GM23338 (cell line): Measurements from ENCODE around the gene CTNNA2. TPM values are rescaled to one million over a fixed set of nuclear protein-coding genes. Genes with fewer than 3 reads are reported as not detected.

Source experiments
- ATAC-seq: fragments of 200-7000 bp; cut with Tn5 transposase; 3 replicates; pipeline ENCODE4 v1.9.1; 2020
- DNase-seq: peaks from one replicate; pipeline ENCODE4 v3.0.0-alpha.2; 2015; ENCODE audit warnings: low spot score
- H2AFZ ChIP-seq: fragments of 200-600 bp; sonication (generic); 2 replicates; pipeline ENCODE4 v1.8.0; 2016; ENCODE audit warnings: antibody characterized with exemption, mild to moderate bottlenecking, moderate library complexity
- H3F3A ChIP-seq: fragments of 200-600 bp; sonication (generic); replicated peaks from 2 replicates; pipeline ENCODE4 v1.8.0; 2017; ENCODE audit warnings: antibody characterized with exemption, mixed run types, low read depth
- H3K27ac ChIP-seq: fragments of 200-600 bp; sonication (generic); 2 replicates; pipeline ENCODE4 v1.6.1; 2016; ENCODE audit warnings: low read depth
- H3K27me3 ChIP-seq: fragments of 200-600 bp; sonication (generic); 2 replicates; pipeline ENCODE4 v1.8.0; 2016; ENCODE audit warnings: mild to moderate bottlenecking, mixed run types, moderate library complexity; ENCODE audit not compliant: insufficient read depth
- H3K36me3 ChIP-seq: fragments of 200-600 bp; sonication (generic); 2 replicates; pipeline ENCODE4 v1.8.0; 2016; ENCODE audit warnings: mild to moderate bottlenecking; ENCODE audit not compliant: insufficient read depth
- H3K4me1 ChIP-seq: fragments of 200-600 bp; sonication (generic); 2 replicates; pipeline ENCODE4 v1.8.0; 2016; ENCODE audit warnings: mild to moderate bottlenecking, moderate library complexity; ENCODE audit not compliant: insufficient read depth
- H3K4me2 ChIP-seq: fragments of 200-600 bp; sonication (generic); 2 replicates; pipeline ENCODE4 v1.7.1; 2017; ENCODE audit warnings: mixed run types
- H3K4me3 ChIP-seq: fragments of 200-600 bp; sonication (generic); 2 replicates; pipeline ENCODE4 v1.6.1; 2016; ENCODE audit warnings: mixed run types
- H3K79me2 ChIP-seq: fragments of 200-600 bp; sonication (generic); replicated peaks from 2 replicates; pipeline ENCODE4 v1.8.0; 2017; ENCODE audit warnings: mild to moderate bottlenecking; ENCODE audit not compliant: insufficient read depth
- H3K9me2 ChIP-seq: fragments of 200-600 bp; sonication (generic); 2 replicates; pipeline ENCODE4 v1.8.0; 2017; ENCODE audit not compliant: insufficient read depth
- H4K20me1 ChIP-seq: fragments of 200-600 bp; sonication (generic); replicated peaks from 2 replicates; pipeline ENCODE4 v1.8.0; 2017; ENCODE audit warnings: mild to moderate bottlenecking; ENCODE audit not compliant: insufficient read depth
- H3K27ac Mint-ChIP-seq: 2 replicates; pipeline ENCODE4 v1.8.0; 2020; ENCODE audit warnings: inconsistent platforms, mild to moderate bottlenecking, moderate library complexity, mixed read lengths
- H3K27me3 Mint-ChIP-seq: 3 replicates; pipeline ENCODE4 v1.8.0; 2022; ENCODE audit warnings: low read depth, mild to moderate bottlenecking, moderate library complexity, mixed read lengths, inconsistent platforms; ENCODE audit not compliant: insufficient read depth, poor library complexity
- H3K36me3 Mint-ChIP-seq: 3 replicates; pipeline ENCODE4 v1.8.0; 2021; ENCODE audit warnings: low read depth, mild to moderate bottlenecking, inconsistent platforms, moderate library complexity, mixed read lengths
- H3K4me1 Mint-ChIP-seq: 3 replicates; pipeline ENCODE4 v1.8.0; 2020; ENCODE audit warnings: mild to moderate bottlenecking, inconsistent platforms, mixed read lengths
- H3K4me3 Mint-ChIP-seq: 3 replicates; pipeline ENCODE4 v1.8.0; 2021; ENCODE audit warnings: moderate library complexity, mild to moderate bottlenecking, inconsistent platforms, mixed read lengths
- H3K9me3 Mint-ChIP-seq: 3 replicates; pipeline ENCODE4 v1.8.0; 2020; ENCODE audit warnings: moderate library complexity, mild to moderate bottlenecking, inconsistent platforms, mixed read lengths
- polyA plus RNA-seq: library from polyadenylated mRNA; unstranded; fragments of >200 nt; fragmentation: Nextera tagmentation; extraction: Ambion mirVana; gene quantifications from 2 replicates; pipeline ENCODE4 v1.2.1, GENCODE V29; 2016
- total RNA-seq: library from RNA; depleted of rRNA; stranded (reverse); fragments of >200 nt; shearing (Covaris generic); gene quantifications from 2 replicates; pipeline ENCODE4 v1.2.3, GENCODE V29; 2014
- TF ChIP-seq, protein P1 (sequence below), 2 experiments: fragments of 200-600 bp in 1 of 2; sonication (generic) in 1 of 2; conservative IDR thresholded peaks; 2 replicates each; pipeline versions ENCODE4 v1.5.1 to v1.6.1; 2016 to 2017; ENCODE audit warnings: antibody characterized with exemption in 2 of 2, low read depth in 2 of 2, mild to moderate bottlenecking in 2 of 2, moderate library complexity in 1 of 2
- TF ChIP-seq, protein P2 (sequence below): fragments of 250-450 bp; sonication (Bioruptor Pico); IDR thresholded peaks from 2 replicates; pipeline ENCODE4 v1.5.0; 2020; ENCODE audit warnings: mild to moderate bottlenecking, moderate library complexity
- TF ChIP-seq, protein P3 (sequence below): IDR thresholded peaks from 2 replicates; pipeline ENCODE4 v1.6.1; 2016; ENCODE audit warnings: antibody characterized with exemption

Gene CTNNA2
- total and polyA plus RNA-seq, 2 experiments from 2014 or later: 6.4 to 15.6 TPM

DNA sequence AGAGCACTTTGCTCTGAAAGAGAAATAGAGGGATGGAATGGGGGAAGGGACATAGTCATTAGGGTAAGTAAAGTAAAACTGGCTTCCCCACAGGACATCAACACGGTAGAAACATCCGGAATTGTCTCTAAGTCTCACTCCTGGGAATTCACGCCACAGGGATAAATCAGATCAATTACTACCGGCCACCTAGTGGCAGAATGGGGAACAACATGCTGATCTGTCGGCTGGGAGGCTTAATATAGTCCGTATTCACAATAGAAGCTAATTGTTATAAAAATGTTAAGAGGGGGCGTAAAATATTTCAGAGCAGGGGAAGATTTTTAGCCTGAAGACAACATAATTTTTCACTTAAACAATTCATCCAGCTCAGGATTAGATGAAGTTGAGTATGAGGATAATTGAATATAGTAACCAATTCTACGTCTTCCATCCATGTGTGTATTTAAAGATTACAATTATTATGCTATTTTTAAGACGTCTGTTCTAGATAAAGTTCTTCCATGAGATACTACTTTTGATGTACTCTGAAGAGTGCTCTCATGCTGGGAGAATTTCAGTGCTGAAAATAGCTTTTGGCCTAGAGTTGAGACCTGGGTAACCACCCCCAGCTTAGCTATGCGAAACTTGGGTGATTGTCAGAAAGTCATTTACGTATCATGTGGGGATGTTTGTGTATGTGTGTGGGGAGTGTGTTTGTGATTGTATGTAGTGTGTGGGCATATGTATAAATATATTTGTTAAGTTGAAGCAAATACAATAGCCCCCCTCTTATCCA lies 726.0 kb downstream of the CTNNA2 start:
- Histone ChIP-seq H4K20me1 (no peaks in the 10 kb centered on the region), H3F3A (no peaks in the 10 kb centered on the region), H3K79me2 (no peaks in the 10 kb centered on the region), H2AFZ (no peak overlapping the region), H3K4me2 (no peak overlapping the region), H3K4me1 (no peaks in the 10 kb centered on the region; the same call in 1 of the 2 replicates), H3K27ac (no peak overlapping the region), H3K27me3 (no peaks in the 10 kb centered on the region), H3K36me3 (no peaks in the 10 kb centered on the region), H3K9me2 (peaks cover 6% of the 10 kb centered on the region; the same call in 1 of the 2 replicates), H3K4me3 (no peak overlapping the region)
- Mint-ChIP-seq H3K36me3 (no peaks in the 10 kb centered on the region), H3K9me3 (peaks cover 5% of the 10 kb centered on the region; the same call in 1 of the 3 replicates), H3K27ac (no peak overlapping the region), H3K27me3 (no peaks in the 10 kb centered on the region), H3K4me3 (no peak overlapping the region), H3K4me1 (peaks cover 10% of the 10 kb centered on the region)
- TF ChIP-seq, protein P1, sequence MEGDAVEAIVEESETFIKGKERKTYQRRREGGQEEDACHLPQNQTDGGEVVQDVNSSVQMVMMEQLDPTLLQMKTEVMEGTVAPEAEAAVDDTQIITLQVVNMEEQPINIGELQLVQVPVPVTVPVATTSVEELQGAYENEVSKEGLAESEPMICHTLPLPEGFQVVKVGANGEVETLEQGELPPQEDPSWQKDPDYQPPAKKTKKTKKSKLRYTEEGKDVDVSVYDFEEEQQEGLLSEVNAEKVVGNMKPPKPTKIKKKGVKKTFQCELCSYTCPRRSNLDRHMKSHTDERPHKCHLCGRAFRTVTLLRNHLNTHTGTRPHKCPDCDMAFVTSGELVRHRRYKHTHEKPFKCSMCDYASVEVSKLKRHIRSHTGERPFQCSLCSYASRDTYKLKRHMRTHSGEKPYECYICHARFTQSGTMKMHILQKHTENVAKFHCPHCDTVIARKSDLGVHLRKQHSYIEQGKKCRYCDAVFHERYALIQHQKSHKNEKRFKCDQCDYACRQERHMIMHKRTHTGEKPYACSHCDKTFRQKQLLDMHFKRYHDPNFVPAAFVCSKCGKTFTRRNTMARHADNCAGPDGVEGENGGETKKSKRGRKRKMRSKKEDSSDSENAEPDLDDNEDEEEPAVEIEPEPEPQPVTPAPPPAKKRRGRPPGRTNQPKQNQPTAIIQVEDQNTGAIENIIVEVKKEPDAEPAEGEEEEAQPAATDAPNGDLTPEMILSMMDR (conservative IDR thresholded peaks at IDR 0.05; ENCODE audit: low read depth in 2 of 2): peak; percentile 79 to 86
- TF ChIP-seq, protein P2, sequence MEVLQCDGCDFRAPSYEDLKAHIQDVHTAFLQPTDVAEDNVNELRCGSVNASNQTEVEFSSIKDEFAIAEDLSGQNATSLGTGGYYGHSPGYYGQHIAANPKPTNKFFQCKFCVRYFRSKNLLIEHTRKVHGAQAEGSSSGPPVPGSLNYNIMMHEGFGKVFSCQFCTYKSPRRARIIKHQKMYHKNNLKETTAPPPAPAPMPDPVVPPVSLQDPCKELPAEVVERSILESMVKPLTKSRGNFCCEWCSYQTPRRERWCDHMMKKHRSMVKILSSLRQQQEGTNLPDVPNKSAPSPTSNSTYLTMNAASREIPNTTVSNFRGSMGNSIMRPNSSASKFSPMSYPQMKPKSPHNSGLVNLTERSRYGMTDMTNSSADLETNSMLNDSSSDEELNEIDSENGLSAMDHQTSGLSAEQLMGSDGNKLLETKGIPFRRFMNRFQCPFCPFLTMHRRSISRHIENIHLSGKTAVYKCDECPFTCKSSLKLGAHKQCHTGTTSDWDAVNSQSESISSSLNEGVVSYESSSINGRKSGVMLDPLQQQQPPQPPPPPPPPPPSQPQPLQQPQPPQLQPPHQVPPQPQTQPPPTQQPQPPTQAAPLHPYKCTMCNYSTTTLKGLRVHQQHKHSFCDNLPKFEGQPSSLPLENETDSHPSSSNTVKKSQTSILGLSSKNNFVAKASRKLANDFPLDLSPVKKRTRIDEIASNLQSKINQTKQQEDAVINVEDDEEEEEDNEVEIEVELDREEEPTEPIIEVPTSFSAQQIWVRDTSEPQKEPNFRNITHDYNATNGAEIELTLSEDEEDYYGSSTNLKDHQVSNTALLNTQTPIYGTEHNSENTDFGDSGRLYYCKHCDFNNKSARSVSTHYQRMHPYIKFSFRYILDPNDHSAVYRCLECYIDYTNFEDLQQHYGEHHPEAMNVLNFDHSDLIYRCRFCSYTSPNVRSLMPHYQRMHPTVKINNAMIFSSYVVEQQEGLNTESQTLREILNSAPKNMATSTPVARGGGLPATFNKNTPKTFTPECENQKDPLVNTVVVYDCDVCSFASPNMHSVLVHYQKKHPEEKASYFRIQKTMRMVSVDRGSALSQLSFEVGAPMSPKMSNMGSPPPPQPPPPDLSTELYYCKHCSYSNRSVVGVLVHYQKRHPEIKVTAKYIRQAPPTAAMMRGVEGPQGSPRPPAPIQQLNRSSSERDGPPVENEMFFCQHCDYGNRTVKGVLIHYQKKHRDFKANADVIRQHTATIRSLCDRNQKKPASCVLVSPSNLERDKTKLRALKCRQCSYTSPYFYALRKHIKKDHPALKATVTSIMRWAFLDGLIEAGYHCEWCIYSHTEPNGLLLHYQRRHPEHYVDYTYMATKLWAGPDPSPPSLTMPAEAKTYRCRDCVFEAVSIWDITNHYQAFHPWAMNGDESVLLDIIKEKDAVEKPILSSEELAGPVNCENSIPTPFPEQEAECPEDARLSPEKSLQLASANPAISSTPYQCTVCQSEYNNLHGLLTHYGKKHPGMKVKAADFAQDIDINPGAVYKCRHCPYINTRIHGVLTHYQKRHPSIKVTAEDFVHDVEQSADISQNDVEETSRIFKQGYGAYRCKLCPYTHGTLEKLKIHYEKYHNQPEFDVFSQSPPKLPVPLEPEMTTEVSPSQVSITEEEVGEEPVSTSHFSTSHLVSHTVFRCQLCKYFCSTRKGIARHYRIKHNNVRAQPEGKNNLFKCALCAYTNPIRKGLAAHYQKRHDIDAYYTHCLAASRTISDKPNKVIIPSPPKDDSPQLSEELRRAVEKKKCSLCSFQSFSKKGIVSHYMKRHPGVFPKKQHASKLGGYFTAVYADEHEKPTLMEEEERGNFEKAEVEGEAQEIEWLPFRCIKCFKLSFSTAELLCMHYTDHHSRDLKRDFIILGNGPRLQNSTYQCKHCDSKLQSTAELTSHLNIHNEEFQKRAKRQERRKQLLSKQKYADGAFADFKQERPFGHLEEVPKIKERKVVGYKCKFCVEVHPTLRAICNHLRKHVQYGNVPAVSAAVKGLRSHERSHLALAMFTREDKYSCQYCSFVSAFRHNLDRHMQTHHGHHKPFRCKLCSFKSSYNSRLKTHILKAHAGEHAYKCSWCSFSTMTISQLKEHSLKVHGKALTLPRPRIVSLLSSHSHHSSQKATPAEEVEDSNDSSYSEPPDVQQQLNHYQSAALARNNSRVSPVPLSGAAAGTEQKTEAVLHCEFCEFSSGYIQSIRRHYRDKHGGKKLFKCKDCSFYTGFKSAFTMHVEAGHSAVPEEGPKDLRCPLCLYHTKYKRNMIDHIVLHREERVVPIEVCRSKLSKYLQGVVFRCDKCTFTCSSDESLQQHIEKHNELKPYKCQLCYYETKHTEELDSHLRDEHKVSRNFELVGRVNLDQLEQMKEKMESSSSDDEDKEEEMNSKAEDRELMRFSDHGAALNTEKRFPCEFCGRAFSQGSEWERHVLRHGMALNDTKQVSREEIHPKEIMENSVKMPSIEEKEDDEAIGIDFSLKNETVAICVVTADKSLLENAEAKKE (CRISPR knock-in tag): no peak
- TF ChIP-seq, protein P3, sequence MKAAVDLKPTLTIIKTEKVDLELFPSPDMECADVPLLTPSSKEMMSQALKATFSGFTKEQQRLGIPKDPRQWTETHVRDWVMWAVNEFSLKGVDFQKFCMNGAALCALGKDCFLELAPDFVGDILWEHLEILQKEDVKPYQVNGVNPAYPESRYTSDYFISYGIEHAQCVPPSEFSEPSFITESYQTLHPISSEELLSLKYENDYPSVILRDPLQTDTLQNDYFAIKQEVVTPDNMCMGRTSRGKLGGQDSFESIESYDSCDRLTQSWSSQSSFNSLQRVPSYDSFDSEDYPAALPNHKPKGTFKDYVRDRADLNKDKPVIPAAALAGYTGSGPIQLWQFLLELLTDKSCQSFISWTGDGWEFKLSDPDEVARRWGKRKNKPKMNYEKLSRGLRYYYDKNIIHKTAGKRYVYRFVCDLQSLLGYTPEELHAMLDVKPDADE: no peak
- DNase-seq (peak; percentile 75), ATAC-seq (peak; percentile 76)
